Cerebellar cortex (tissue), 1 donor: ENCODE measurements around the gene SIPA1.
"Not testable (repeated sequence)": the region's sequence is repeated elsewhere in the genome, so short reads cannot be mapped to it uniquely, and the experiment has no call there.

Source experiments
- DNase-seq: peaks from one replicate; pipeline ENCODE4 v3.0.0-alpha.2; 2015; ENCODE audit warnings: low spot score

The SIPA1 gene

DNA sequence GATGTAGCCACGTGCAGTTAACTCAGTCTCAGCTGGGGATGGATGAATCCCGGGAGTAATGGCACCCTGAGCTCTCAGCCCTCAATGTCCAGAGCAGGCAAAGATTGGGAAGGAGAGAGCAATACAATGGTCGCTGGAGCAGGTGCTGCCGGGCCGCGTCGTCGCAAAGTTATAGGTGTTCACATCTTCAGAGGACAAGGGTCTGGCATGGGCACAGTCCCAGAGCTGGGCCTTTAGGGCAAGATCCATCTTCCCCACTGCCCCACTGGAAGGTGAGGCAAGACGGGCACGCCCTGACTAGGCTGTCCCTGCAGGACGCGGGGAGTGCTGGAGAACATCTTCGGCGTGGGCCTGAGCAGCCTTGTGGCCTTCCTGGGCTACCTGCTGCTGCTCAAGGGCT is 14.7 kb upstream of the SIPA1 start:
- no peak for DNase-seq

GRCh38 chr11:65623852-65624616 is 13.9 kb upstream of the SIPA1 start:
- DNase-seq = no peak

- DNase-seq = peak; percentile 56
Measured at GRCh38 chr11:65624931-65625627, 12.8 kb upstream of the SIPA1 start.

- DNase-seq = peak; percentile 88
Measured at GRCh38 chr11:65625628-65626342, 12.1 kb upstream of the SIPA1 start.

DNA sequence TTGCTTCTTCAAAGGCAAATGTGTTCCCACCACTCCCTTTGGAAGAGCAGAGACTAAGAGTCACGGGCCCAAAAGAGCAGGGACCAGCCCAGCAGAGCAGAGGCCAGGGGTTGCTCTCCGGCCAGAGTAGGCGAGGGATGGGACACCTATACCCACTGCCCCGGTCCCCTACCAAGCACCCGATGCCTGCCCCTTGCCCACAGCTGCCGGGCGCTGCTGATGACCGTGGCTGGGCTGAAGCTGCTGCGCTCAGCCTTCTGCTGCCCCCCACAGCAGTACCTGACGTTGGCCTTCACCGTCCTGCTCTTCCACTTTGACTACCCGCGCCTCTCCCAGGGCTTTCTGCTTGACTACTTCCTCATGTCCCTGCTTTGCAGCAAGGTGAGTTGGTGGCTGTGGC is 10.7 kb upstream of the SIPA1 start:
- no peak for DNase-seq

GRCh38 chr11:65629579-65629978 is 8.3 kb upstream of the SIPA1 start:
- DNase-seq = no peak

GRCh38 chr11:65630215-65630614 is 7.7 kb upstream of the SIPA1 start:
- DNase-seq = no peak

GRCh38 chr11:65633390-65634108 is 4.4 kb upstream of the SIPA1 start:
- DNase-seq = no peak

GRCh38 chr11:65634109-65634436 is 3.8 kb upstream of the SIPA1 start:
- no peak for DNase-seq

DNA sequence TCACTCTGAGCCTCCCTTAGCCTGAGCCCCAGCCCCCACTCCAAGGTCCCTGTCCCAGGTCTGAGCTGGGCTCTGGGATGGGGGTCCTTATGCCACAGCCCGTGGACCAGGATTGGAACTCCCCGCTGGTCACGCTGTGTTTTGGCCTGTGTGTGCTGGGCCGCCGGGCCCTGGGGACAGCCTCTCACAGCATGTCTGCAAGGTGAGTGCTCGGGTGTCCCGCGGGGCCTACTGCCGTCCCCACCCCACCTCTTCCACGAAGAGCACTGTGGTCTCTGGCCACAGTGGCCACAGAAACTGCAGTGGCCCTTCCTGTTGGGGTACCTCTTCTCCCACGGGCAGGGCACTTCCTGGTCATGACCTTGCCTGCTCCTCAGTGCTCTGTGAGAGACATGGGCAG is 3.5 kb upstream of the SIPA1 start:
- no peak for DNase-seq

- DNase-seq = no peak
Measured at GRCh38 chr11:65634905-65635731, 2.8 kb upstream of the SIPA1 start.

DNA sequence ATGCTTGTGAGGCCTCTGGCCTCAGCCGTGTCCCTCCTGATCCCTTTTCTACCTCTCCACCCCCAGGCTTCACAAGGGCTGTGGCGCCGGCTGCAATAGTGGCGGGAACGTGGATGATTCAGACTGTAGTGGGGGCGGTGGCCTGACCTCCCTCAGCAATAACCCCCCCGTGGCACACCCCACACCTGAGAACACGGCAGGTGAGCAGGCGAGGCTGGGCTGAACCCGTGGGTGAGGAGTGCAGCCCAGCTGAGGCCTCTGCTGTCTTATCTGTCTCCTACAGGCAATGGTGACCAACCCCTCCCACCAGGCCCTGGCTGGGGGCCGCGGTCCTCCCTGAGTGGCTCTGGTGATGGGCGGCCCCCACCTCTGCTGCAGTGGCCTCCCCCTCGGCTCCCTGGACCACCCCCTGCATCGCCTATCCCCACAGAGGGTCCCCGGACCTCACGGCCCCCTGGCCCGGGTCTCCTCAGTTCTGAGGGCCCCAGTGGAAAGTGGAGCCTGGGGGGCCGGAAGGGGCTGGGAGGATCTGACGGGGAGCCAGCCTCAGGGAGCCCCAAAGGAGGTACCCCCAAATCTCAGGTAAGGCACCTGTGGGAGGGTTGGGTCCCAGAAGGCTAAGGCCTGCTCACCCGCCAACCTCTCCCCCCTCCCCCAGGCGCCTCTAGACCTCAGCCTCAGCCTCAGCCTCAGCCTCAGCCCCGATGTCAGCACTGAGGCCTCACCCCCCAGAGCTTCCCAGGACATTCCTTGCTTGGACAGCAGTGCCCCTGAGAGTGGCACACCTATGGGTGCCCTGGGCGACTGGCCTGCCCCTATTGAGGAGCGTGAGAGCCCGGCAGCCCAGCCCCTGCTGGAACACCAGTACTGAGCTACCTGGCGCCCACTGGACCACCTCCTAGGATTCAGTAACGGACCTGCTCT is 1.5 kb upstream of the SIPA1 start:
- DNase-seq = no peak

GRCh38 chr11:65637032-65637557 is 806 bp upstream of the SIPA1 start:
- DNase-seq = no peak

GRCh38 chr11:65639228-65639597 is 1.3 kb downstream of the SIPA1 start:
- not testable (repeated sequence) for DNase-seq

GRCh38 chr11:65639623-65640482 is 2.0 kb downstream of the SIPA1 start:
- DNase-seq = no peak

GRCh38 chr11:65640483-65641296 is 2.8 kb downstream of the SIPA1 start:
- no peak for DNase-seq

GRCh38 chr11:65641297-65642013 is 3.6 kb downstream of the SIPA1 start:
- no peak for DNase-seq
